ENCODE data around the gene STAT4.
A peak's percentile ranks its signal among the peaks of the same experiment; 100 is the strongest.

STAT4 gene

DNA sequence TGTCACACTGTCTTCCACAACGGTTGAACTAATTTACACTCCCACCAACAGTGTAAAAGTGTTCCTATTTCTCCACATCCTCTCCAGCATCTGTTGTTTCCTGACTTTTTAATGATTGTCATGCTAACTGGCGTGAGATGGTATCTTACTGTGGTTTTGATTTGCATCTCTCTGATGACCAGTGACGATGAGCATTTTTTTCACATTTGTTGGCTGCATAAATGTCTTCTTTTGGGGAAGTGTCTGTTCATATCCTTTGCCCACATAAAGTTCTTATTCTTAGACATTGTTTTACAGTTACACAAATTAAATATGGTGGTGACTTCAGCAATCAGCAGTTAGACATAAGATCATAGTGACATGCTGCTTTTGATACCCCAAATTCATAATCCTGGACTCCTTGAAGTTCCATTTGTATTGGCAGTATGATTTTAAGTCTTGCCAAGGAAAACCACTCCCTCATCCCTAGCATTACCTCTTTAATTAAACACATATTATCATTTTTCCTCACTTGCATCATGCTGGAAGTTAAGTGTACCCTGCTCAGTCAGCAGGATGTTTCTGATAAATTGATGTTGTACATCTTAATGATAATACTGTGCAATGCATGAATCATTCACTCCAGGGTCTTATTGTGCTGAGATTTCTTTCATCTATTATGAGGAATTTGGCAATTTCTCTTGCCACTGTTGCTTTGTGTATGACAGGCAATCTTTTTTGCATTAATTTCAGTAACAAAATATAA lies 69.2 kb downstream of the STAT4 start:
- no peak for DNase-seq

DNA sequence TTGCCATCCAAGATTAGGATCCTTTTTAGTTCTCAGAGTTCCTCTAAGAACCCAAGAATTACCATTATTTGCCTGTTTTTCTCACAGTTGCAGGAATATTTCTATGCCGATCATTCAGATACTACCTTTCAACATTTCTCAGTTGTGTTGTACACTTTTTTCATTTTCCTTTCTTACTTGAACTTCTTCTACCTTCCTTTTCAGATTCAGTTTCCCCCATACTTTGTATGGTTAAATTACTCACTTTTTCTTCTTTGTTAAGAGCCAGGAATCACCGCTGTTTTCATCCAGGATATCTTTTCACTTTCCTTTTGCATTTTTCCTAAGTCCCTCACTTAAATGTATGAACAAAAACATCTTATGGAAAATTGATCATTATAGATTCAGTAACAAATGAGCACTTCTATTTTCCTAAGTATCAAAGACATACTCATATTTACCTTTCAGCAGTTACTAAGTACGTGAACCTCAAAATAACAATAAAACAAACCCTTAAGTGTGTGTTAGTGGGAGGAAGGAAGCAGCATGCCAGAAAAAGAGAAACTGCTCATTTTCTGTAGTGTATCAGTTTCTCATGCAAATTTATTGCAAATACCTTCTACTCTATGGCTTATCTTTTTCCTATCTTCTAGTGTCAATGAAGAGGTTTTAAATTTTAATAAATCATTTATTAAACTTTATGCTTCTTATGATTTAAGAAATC lies 72.5 kb downstream of the STAT4 start:
- no peak for DNase-seq

DNA sequence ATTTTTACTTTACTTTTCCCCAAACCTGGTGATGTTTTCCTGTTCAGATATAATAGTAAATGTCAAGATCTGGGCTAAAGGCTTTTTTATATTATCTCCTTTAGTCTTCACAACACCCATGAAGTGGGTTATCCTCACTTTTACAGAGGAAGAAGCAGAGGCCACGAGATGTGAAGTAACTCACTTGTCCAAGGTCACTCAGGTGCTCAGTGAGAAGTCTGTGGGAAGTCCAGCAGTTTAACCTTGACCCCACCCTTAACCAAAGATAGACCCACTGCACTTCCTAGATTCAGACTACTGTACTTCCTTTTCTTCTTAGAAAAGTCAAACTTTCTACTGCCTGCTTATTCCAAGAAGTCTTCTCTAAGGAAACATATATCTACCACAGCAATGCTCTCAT lies 80.5 kb downstream of the STAT4 start:
- DNase-seq: no peak

DNA sequence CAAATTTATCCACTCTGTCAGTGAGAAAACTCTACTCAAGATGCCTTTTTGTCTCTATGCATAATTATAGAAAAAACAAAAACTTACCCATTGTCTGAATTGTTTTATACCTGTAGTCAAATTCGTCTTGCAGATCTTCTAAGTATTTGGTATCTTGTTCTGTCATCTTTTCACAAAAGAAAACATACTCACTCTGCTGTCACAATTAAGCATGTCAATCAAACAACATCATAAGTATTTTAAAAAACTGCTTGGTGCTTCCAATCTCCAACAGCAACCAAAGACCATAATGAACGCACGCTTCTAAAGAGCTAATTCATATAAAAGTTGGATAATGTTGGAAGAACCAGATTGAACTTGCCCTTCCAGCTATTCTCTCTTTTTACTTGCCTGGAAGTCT lies 81.2 kb downstream of the STAT4 start:
- DNase-seq: no peak

DNA sequence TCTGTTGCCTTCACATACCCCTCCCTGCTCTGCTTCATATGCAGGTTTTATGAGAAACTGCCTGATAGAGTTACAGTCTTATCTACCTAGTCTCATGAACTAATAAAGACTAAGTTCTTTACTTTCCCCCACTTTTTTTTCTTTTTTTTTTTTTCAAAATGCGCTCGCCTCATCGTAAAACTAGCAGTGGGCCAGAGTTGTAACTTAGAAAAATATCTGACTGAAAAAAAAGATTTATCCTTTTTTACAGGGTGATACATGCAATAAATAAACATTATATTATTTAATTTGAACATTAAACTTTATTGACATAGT lies 83.9 kb downstream of the STAT4 start:
- DNase-seq: no peak

DNA sequence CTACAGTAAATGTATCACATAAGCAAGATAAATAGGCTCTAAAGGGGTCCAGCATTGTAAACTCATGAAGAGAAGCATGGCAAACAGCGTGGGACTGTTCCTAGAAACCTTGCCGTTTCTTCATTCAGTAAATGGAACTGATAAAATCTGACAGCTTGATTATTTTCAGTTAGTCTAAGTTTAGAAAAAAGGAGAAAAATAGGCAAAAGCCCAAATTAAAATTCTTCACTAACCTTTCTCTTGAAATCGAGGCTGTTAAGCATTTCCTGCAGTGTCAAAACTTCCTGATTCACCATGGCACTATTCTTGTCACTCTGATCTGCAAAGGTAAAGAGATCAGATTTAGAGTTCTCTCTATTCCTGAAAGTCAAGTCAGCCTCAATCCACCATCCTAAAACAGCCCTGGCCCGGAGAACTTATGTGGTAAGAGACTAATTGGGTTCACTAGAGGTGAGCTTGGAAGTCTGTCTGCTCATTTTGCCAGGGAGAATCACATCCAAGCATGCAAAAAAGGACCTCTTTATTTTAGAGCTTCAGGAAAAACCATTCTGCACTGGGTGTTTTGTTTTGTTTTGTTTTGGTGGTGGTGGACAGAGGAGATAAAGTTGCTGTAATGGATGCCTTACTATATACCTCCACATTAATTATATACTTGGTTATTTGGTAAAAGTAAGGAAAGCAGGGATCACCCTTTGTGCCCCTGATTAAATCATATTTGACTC lies 84.4 kb downstream of the STAT4 start:
- DNase-seq: no peak

DNA sequence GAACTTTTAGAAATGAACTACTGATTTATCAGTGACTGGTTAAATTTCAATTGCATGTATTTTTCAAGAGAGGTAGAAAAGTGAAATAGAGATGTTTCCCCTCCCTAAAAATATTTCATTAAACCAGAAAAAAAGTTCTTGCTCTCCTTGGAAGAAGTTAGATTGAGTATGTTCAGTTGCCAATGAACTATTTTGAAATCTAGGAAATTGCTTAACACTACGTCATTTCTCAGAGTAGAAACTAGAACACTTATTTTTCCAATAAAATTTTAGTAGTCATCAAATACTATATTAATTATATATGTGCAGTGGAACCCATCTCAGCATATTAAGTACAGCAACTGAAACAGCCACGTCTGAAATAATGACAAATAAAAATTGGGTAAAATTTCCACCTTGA lies 85.0 kb downstream of the STAT4 start:
- no peak for DNase-seq

DNA sequence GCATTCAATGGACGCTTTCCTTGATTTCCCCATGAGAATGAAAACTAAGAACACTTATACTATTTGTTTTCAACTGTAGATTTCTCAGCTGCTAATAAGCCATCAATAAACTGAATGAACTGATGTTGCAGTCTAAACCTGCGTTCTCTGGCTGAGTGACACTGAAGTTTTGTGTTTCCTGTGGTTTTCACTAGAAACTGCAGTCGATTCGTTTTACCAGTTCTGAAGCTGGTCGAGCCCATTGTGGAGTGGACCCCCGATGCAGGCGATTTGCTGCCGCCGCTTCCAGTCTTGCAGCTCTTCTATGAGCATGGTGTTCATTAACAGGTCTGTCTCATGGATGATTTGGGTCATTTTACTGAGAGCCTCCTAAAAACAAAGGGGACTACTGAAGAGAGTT lies 86.2 kb downstream of the STAT4 start:
- DNase-seq: peak; percentile 4

DNA sequence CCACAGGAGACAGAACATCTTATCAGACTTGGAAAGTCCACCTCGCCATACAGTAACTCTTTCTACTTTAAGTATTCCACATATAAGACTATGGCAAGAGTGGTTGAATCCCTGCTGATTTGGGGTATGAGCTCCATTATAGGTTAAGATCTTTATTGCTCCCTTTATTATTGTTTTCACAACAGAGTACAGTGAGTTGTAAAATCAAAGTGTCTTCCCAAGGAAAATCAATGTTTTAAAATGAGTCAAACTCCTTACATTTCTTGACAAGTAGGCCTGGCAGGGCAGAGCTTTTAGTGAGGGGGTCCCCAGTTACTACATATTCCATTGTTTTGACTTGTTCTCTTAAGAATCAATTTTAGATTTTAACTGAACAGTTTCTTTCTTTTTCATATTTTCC lies 87.2 kb downstream of the STAT4 start:
- DNase-seq: no peak

DNA sequence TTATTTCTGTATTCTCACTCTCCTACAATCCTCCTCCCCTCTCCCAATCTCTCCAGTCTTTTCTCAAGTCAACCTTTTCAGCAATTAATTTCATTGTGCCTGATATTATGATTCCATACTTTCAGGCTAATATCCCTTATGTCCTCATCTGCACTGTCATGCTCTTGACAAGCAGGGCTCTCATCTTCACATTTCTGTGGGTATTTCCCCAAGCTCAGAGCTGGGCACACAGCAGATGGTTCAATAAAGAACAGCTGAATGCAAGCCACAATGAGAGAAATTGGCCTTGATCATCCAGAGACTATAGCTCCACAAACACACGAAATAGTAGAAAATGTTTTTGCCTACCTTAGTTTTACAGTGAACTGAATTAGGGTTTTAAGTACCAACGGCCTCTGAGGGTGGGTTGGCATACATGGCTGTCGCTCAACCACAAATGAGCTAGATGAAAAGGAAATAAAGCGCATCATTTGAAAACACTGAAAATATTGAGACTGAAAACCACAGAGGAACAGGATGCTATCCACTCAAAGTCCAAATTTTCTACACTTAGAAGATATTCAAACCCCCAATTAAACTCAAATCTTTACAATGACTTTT lies 89.3 kb downstream of the STAT4 start:
- no peak for DNase-seq

DNA sequence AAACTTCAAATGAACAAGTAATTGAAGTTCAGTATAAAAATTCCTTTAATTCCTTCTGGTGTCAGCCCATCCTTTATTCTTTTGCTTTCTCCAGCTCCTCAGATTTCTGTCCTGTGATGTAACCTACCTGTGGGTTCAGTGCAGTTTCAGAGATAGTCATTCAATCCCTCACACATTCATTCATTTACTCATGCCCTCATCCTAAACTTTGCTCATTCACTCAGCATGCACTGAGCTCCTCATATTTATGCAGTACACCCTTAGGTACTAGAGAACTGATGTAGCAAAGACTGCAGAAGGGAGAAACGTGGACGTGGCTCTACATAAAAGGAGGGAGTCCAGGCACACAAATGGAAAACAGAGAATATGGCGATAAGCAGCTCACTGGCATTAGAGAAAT lies 91.5 kb downstream of the STAT4 start:
- DNase-seq: no peak

DNA sequence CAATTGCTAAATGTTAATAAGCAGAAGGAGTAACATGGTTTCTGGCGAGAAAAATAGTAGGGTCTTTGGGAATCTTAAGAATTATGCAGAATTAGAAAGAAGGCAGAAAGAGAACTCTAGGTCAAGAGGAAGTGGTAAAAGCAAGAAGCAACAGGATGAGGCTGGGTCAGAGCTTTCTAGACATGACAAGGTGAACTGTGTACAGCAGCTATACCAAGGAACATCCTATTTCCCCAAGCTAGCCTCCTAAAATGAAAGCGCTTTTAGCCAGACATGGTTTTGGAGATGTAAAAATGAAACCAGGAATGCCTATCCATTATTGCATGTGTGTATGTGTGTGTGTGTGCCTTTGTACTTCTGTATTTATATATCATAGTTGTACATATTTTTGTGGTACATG lies 94.6 kb downstream of the STAT4 start:
- DNase-seq: no peak

DNA sequence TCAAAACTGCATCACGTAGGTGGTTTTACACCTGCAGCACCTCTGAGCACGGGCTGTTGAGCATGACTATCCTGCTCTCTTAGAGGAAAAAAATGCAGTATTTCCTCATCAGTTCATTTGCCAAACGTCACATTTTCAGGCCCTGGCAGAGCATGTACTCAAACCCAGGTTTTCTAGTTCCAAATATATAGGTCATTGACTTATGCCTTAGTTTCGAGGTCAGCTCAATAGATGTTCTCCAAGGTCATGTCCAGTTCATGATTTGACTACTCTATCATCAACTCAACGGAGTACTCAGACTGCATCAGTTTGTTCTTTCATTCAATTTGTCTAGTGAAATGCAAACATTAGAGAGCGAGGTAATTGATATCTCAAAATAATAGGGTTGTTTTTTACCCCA lies 97.5 kb downstream of the STAT4 start:
- no peak for DNase-seq

DNA sequence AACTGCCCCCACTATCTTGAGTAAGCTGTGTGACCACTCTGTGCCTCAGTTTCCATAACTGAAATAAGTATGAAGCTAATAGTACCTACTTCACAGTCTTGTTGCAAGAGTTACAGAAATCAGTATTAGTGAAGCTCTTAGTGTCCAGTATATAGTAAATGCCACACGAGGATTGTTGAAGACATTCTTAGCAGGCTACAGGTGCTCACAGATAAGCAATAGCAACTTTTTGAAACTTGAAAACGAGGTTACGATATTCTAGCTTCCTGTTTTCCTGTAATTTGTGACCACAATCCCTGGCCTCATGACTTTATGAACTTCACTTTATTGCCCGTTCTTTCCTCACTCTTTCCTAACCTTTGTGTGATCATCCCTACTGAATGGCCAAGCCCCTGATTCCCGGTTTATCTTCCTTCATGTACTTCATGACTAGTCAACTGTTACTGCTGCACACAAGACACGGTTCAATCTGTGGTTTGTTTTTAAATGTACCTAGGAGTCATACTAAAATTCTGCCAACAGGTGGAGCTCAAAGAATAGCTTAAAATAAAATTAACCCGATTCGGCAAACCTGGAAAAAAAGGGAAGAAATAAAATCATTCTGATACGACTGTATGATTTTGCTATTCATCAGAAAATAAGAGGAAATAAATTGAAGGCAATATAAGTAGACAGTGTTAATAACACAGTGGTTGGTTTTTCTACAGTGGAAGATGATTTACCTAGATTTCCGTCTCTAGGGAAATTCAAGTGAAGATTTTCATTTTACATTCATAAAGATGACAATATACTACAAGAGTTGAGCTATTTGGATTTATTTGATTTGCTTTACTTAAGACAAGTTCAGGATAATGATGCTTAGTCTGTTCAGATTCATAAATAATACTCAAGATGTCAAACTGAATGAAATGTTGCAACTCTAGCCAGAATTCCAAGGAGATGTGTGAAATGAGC lies 98.7 kb downstream of the STAT4 start:
- no peak for DNase-seq

DNA sequence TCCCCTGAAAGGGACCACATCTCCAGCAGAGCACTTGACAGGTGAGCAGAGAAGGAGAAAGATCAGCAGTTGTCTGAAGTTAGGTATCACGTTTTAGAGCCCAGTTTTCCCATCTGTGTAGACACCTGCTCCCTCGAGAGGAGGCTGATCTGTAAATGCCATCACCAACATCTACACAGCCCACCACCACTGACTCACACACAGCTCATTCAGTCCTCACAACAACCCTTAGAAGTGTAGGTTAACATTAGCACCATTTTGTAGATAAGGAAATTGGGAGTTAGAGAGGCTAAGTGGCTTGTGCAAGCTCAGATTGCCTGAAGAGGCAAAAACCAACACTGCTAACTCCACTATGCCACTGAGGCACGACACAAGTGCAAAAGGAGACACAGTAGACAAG lies 99.6 kb downstream of the STAT4 start:
- no peak for DNase-seq

DNA sequence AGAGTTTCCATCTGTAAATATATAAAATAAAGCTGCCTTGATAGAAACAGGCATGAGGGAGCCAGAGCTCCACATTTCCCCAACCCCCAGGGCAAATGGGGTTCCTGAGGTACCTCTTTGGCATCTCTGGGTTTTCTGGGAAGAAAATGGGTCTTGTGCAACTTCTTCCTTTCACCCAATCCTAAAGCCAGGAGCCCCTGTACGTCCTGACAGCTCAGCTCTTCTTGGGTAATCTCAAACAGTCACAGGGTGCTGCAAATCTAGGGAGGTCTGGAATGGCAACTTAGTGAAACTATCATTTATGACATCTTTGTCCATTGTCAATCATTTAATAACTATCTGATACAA lies 100.2 kb downstream of the STAT4 start:
- no peak for DNase-seq

DNA sequence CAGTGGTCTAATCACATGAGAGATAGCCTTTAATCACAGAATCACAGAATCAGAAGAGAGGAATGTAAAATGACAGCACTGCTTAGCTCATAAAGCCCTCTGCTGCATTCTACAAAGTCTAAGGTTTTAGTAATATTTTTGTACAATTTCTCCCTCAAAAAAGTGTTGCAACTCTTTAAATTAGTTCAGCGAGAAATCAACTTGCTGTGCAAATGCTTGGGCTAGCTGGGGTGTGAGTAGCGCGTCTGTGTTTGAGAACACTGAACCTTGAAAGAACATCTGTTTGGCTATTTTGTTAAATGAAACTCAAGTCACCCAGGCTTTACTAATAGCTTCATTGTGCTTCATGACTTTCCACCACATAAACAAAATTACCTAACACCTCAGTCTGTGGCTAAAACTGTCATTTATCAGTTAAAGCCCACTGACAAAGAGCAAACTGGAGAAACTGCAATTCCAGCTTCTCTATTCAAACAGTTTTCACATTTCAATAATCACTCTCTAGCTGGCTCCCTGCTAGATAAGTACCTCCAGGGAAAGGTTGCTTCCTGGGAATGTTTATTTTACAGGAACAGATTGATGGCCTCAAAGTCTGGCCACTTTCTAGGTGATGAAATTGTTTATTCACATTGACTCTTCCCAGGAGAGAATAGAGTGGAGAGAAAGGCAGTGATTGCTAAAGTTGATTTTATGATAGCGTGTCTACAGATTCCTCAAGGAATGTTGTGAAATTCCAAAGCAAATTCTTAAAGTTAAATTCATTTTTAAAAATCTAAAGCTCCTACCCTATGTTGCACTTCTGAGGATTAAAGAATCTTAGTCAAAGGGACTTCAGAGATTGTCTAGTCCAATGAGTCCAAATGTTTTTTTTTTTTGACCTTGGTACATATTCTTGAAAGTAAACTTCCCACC lies 100.8 kb downstream of the STAT4 start:
- no peak for DNase-seq

DNA sequence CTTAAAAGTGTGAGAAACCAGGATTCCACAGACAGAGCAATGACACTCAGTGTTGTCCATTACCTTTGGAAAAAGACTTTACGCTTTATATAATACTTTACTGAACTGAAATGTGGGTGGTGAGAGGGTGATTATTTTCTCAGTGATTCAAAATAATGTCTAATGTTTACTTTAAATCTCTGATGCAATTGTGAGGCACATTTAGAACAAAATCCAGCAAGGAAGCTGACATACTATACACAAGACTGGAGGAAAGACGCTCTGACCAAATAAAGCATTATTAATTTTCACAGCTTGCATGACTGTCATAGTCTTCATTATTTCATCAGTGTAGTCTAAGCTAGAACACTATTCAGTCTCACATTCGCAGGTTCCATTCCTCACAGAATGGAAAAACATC lies 102.7 kb downstream of the STAT4 start:
- DNase-seq: no peak

DNA sequence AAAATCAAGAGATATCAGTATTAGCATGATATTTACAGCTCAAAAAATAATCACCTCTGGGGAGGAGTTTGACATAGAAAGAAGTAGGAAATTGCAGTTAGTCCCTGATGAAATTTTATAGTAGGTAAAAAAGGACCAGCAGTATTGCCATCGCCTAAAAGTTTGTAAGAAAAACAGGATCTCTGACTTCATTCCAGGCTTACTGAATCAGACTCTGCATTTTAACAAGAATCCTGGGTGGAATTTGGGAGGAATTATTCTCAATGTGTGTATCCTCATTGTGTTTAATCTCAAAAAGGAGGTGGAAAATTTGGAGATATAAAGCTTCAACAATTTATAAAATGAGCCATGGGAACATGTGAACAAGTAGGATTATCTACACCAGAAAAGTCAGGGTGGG lies 105.7 kb downstream of the STAT4 start:
- DNase-seq: no peak

DNA sequence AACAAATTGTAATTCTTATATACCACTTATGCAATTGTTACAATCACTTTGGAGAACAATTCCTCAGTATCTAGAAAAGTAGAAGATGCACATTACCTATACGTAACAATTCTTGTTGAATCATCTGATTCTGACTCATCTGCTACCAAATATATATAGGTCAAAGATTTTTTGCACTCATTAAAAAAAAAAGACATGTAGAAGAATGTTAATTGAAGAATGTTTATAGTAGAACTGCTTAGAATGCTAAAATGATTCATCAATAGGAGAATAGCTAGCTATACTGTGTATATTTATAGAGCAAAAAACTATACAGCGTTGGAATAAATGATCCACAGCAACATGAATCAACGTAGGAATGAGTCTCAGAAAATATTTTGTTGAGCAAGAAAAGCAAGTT lies 107.4 kb downstream of the STAT4 start:
- DNase-seq: no peak

DNA sequence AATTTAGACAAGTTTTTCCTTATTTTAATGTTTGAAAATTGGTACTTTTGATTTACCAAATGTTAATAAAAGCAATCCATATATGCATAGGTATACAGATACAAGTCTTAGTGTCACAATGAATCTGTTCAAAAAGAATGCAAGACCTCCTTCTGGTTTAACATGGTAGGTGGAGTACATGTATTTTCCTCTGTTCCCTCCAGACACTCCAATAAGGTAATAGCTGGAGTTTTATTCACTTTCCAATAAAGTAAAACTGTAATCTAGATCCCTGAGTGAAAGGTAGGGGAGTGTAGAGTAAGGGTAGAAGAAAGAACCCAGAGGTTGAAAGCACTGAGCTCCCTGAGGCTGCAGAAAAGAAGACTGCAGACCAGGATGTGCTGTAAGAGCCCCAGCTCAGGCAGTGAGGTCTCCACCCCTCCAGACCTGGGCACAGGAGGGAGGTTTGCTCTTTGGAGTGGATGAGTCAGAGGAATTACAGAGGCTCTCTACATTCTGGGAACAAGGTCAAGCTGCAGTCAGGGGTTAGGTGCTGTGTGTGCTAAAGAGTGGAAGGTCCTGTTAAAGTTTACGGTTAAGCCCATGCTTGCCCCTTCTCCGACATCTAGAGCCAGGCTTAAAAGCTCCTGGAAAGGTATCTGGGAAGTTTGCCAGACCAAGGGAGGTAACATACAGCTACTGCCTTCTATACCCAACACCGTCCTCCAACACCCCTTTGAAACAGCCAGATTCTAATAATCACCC lies 109.2 kb downstream of the STAT4 start:
- DNase-seq: no peak

Data from activated gamma-delta T cell (primary cell).